ENCODE data around the gene PTPN13. TPM values are rescaled to one million over a fixed set of nuclear protein-coding genes. Genes with fewer than 3 reads are reported as not detected.
"Not testable (repeated sequence)": the region's sequence is repeated elsewhere in the genome, so short reads cannot be mapped to it uniquely, and the experiment has no call there.

PTPN13 gene
- total RNA-seq, 1 donor from 2014 or later = 38.9 TPM

DNA sequence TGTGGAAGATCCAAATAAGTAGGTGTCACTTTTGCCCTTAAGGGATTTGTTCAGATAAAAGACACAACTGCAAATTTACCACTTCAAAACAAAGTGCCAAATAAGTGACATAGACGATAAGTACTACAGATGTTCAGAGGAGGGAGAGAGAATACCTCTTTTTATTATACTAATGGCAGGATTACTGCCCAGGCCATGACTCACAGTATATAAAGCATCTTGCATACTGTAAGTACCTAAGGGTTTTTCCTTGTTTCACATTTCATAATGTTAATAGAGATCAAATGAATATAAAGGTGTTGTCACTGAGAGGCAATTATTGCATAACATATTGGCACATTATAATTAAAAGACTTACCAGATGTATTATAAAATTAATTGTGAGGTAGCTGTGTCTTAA, 46.4 kb downstream of the PTPN13 start:
- no peak overlapping the region for H3K27ac Mint-ChIP-seq (ENCODE audit: unreplicated experiment)
- H3K4me1 Mint-ChIP-seq (ENCODE audit: low read depth) = peaks cover 8% of the 10 kb centered on the region
- no peak for DNase-seq (ENCODE audit: low spot score)
- no peaks in the 10 kb centered on the region for H3K9me3 Mint-ChIP-seq (ENCODE audit: low read depth)
- H3K27me3 Mint-ChIP-seq (ENCODE audit: low read depth) = no peaks in the 10 kb centered on the region
- TF ChIP-seq, protein P1, sequence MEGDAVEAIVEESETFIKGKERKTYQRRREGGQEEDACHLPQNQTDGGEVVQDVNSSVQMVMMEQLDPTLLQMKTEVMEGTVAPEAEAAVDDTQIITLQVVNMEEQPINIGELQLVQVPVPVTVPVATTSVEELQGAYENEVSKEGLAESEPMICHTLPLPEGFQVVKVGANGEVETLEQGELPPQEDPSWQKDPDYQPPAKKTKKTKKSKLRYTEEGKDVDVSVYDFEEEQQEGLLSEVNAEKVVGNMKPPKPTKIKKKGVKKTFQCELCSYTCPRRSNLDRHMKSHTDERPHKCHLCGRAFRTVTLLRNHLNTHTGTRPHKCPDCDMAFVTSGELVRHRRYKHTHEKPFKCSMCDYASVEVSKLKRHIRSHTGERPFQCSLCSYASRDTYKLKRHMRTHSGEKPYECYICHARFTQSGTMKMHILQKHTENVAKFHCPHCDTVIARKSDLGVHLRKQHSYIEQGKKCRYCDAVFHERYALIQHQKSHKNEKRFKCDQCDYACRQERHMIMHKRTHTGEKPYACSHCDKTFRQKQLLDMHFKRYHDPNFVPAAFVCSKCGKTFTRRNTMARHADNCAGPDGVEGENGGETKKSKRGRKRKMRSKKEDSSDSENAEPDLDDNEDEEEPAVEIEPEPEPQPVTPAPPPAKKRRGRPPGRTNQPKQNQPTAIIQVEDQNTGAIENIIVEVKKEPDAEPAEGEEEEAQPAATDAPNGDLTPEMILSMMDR (IDR thresholded peaks at IDR 0.05) = no peak
- H3K4me3 Mint-ChIP-seq (ENCODE audit: unreplicated experiment) = no peak overlapping the region
- H3K36me3 Mint-ChIP-seq (ENCODE audit: low read depth) = peaks cover 15% of the 10 kb centered on the region

DNA sequence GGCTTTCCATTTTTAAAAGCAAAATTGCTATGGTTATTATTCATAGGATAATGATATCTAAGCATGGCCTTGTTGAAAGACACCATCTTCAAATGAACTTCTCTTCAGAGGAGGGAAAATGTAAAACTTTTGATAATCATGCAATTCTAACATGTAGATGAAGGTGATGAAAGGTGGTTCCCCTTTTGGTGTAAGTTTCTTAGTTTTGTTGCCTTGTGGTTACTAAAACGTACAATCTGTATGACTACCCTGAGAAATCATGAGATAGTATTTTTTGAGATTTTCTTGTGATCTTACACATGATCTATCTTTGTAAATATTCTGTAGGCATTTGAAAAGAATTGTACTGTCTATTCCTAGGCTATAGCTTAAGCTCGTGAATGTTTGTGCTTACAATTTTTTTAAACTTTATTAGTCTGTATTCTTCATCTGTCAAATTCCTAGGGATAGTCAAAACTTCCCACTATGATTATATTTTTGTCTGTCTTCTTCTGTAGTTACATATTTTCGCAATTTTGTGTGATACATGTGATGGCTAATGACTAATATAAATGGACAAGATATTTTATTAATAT, 47.5 kb downstream of the PTPN13 start:
- Mint-ChIP-seq H3K4me1 (ENCODE audit: low read depth) (peaks cover 8% of the 10 kb centered on the region), H3K27me3 (ENCODE audit: low read depth) (no peaks in the 10 kb centered on the region), H3K4me3 (ENCODE audit: unreplicated experiment) (no peak overlapping the region), H3K27ac (ENCODE audit: unreplicated experiment) (no peak overlapping the region), H3K36me3 (ENCODE audit: low read depth) (peaks cover 6% of the 10 kb centered on the region), H3K9me3 (ENCODE audit: low read depth) (no peaks in the 10 kb centered on the region)
- TF ChIP-seq, protein P1 (IDR thresholded peaks at IDR 0.05) = no peak
- no peak for DNase-seq (ENCODE audit: low spot score)

DNA sequence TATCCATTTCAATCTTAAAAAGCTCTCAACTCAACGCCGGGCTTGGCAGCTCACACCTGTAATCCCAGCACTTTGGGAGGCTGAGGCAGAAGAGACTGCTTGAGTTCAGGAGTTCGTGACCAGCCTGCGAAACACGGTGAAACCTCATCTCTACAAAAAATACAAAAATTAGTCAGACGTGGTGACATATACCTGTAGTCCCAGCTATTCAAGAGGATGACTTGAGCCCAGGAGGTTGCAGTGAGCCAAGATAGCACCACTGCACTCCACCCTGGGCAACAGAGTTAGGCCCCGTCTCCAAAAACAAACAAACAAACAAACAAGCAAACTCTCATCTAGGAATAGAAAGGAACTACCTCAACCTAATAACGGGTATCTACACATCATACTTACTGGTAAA, 50.8 kb downstream of the PTPN13 start:
- TF ChIP-seq, protein P1 (IDR thresholded peaks at IDR 0.05) = no peak
- Mint-ChIP-seq H3K9me3 (ENCODE audit: low read depth) (peaks cover 19% of the 10 kb centered on the region), H3K4me3 (ENCODE audit: unreplicated experiment) (no peak overlapping the region), H3K27me3 (ENCODE audit: low read depth) (no peaks in the 10 kb centered on the region), H3K27ac (ENCODE audit: unreplicated experiment) (no peak overlapping the region), H3K36me3 (ENCODE audit: low read depth) (peaks cover 16% of the 10 kb centered on the region), H3K4me1 (ENCODE audit: low read depth) (peaks cover 8% of the 10 kb centered on the region)
- DNase-seq (ENCODE audit: low spot score) = no peak

DNA sequence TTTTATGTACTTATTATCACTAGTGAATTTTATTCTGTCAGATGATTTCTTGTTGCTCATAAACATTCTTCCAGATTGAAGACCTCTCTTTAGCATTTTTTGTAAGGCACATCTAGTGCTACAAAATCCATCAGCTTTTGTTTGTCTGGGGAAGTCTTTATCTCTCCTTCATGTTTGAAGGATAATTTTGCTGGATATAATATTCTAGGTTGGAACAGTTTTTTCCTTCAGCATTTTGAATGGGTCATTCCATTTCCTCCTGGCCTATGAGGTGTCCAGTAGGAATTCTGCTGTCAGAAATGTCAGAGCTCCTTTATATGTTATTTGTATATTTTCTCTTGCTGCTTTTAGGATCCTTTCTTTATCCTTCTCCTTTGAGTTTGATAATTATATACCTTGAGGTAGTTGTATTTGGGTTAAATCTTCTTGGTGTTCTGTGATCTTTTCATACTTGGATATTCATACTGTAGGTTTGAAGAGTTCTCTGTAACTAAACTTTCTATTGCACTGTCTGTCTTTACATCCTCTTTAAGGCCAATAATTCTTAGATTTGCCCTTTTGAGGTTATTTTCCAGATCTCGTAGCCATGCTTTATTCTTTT, 58.3 kb downstream of the PTPN13 start:
- Mint-ChIP-seq H3K27ac (ENCODE audit: unreplicated experiment) (no peak overlapping the region), H3K27me3 (ENCODE audit: low read depth) (no peaks in the 10 kb centered on the region), H3K36me3 (ENCODE audit: low read depth) (peaks cover 60% of the 10 kb centered on the region), H3K4me1 (ENCODE audit: low read depth) (no peaks in the 10 kb centered on the region), H3K4me3 (ENCODE audit: unreplicated experiment) (no peak overlapping the region), H3K9me3 (ENCODE audit: low read depth) (peaks cover 64% of the 10 kb centered on the region)
- TF ChIP-seq, protein P1 (IDR thresholded peaks at IDR 0.05) = no peak
- no peak for DNase-seq (ENCODE audit: low spot score)

DNA sequence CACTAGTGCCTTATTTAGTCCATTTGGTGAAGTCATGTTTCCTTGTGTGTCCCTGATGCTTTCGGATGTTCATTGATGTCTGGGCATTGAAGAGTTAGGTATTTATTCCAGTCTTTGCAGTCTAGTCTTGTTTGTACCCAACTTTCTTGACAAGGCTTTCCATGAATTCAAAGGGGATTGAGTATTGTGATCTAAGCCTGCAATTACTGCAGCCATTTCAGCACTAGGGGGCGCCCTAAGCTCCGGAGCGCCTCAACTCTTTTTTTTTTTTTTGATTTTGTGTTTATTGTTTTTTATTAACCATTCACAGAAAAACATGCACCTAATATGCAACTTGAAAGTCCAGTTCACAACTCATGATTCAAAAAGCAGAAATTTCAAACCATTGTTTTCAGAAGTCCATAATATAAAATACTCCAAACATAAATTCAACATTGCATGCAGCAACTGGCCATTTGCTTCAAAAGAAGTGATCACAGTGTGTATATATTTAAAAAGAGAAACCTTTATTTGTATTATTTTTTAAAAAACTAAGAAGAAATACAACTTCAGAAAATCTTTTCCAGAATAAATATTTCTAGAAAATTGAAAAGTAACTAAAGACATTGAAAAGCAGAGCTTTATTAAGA, 59.2 kb downstream of the PTPN13 start:
- Mint-ChIP-seq H3K4me1 (ENCODE audit: low read depth) (no peaks in the 10 kb centered on the region), H3K27me3 (ENCODE audit: low read depth) (no peaks in the 10 kb centered on the region), H3K36me3 (ENCODE audit: low read depth) (peaks cover 62% of the 10 kb centered on the region), H3K9me3 (ENCODE audit: low read depth) (peaks cover 64% of the 10 kb centered on the region), H3K4me3 (ENCODE audit: unreplicated experiment) (no peak overlapping the region), H3K27ac (ENCODE audit: unreplicated experiment) (no peak overlapping the region)
- DNase-seq (ENCODE audit: low spot score) = no peak
- TF ChIP-seq, protein P1 (IDR thresholded peaks at IDR 0.05) = peak; percentile 61

DNA sequence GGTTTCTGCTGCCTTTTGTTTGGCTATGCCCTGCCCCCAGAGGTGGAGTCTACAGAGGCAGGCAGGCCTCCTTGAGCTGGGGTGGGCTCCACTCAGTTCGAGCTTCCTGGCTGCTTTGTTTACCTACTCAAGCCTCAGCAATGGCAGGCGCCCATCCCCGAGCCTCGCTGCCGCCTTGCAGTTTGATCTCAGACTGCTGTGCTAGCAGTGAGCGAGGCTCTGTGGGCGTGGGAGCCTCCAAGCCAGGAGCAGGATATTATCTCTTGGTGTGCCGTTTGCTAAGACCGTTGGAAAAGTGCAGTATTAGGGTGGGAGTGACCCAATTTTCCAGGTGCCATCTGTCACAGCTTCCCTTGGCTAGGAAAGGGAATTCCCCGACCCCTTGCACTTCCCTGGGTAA, 62.7 kb downstream of the PTPN13 start:
- not testable (repeated sequence) for H3K27me3 Mint-ChIP-seq (ENCODE audit: low read depth)

More for the DNA sequence above, 62.7 kb downstream of the PTPN13 start:
- peaks cover 10% of the 10 kb centered on the region for H3K4me1 Mint-ChIP-seq (ENCODE audit: low read depth)
- DNase-seq (ENCODE audit: low spot score); H3K4me3 Mint-ChIP-seq (ENCODE audit: unreplicated experiment); H3K27ac Mint-ChIP-seq (ENCODE audit: unreplicated experiment): not testable (repeated sequence)
- H3K9me3 Mint-ChIP-seq (ENCODE audit: low read depth) = peaks cover 35% of the 10 kb centered on the region
- H3K36me3 Mint-ChIP-seq (ENCODE audit: low read depth) = peaks cover 32% of the 10 kb centered on the region
